H1 (cell line): ENCODE results near the gene RYR3. TPM values are rescaled to one million over a fixed set of nuclear protein-coding genes. Genes with fewer than 3 reads are reported as not detected.

ENCODE experiments used
- EP300 ChIP-seq, 2 experiments: IDR thresholded peaks; 1 replicate in 1 of 2; 2 replicates in 1 of 2; pipeline ENCODE4 v1.6.1; 2011 to 2012; ENCODE audit warnings: low read depth in 2 of 2, low read length in 2 of 2, mild to moderate bottlenecking in 2 of 2, borderline replicate concordance in 1 of 2, inconsistent platforms in 1 of 2, moderate library complexity in 1 of 2
- HDAC2 ChIP-seq, 2 experiments: fragments of 300-600 bp in 1 of 2; sonication (generic) in 1 of 2; IDR thresholded peaks; 2 replicates each; pipeline ENCODE4 v1.6.1; 2011 to 2012; ENCODE audit warnings: low read depth in 2 of 2, low read length in 2 of 2, mild to moderate bottlenecking in 2 of 2, moderate library complexity in 2 of 2, borderline replicate concordance in 1 of 2, inconsistent platforms in 1 of 2
- KDM1A ChIP-seq: fragments of 200-600, 300-600 bp; sonication (generic); IDR thresholded peaks from 2 replicates; pipeline ENCODE4 v1.7.1; 2016; ENCODE audit warnings: mild to moderate bottlenecking, low read length, borderline replicate concordance
- KDM4A ChIP-seq: IDR thresholded peaks from one replicate; pipeline ENCODE4 v1.7.1; 2012; ENCODE audit warnings: low read depth, mild to moderate bottlenecking, moderate library complexity, low read length, inconsistent platforms; ENCODE audit not compliant: severe bottlenecking
- KDM5A ChIP-seq: fragments of 200-600 bp; IDR thresholded peaks from 2 replicates; pipeline ENCODE4 v1.7.1; 2012; ENCODE audit warnings: mild to moderate bottlenecking, low read length, inconsistent platforms, mixed read lengths
- POU5F1 ChIP-seq: IDR thresholded peaks from 2 replicates; pipeline ENCODE4 v1.6.1; 2011; ENCODE audit warnings: low read depth, mild to moderate bottlenecking, low read length, moderate library complexity
- RBBP5 ChIP-seq: IDR thresholded peaks from 2 replicates; pipeline ENCODE4 v1.7.1; 2012; ENCODE audit warnings: low read depth, mild to moderate bottlenecking, inconsistent platforms, low read length, moderate library complexity, borderline replicate concordance
- SP4 ChIP-seq: IDR thresholded peaks from 2 replicates; pipeline ENCODE4 v1.6.1; 2012; ENCODE audit warnings: low read length, inconsistent platforms
- polyA plus RNA-seq, 7 experiments: library from polyadenylated mRNA; depleted of rRNA in 3 of 7; stranded (reverse) in 5 of 7; unstranded in 2 of 7; fragments of >200 nt in 5 of 7; fragments of 200-250 nt in 2 of 7; gene quantifications; 1 replicate in 5 of 7; 2 replicates in 1 of 7; 4 replicates in 1 of 7; pipeline versions ENCODE4 v1.2.1 to v1.2.3, GENCODE V29; 2011 to 2013; ENCODE audit warnings: missing spikeins in 2 of 7, mixed read lengths in 2 of 7
- total RNA-seq: library from RNA; stranded (reverse); fragmentation: NEBNext Ultra II Directional; extraction: Animal tissue kit (Norgen Biotek cat#: 25700); gene quantifications from 2 replicates; pipeline ENCODE4 v1.2.1, GENCODE V29; 2021
- TF ChIP-seq, protein P1 (sequence below): fragments of 300-600 bp; sonication (generic); IDR thresholded peaks from 2 replicates; pipeline ENCODE4 v1.7.1; 2012; ENCODE audit warnings: low read length, moderate library complexity, mild to moderate bottlenecking, inconsistent platforms; ENCODE audit not compliant: insufficient replicate concordance
- TF ChIP-seq, protein P2 (sequence below): IDR thresholded peaks from 2 replicates; pipeline ENCODE4 v1.6.1; 2011; ENCODE audit warnings: low read depth, mild to moderate bottlenecking, low read length; ENCODE audit not compliant: insufficient read depth

The RYR3 gene
- total and polyA plus RNA-seq, 2 of the 8 experiments (the other 6 are each of a cell fraction or from before 2014, with no cell fraction given), result 0.33 to 3.4 TPM

DNA sequence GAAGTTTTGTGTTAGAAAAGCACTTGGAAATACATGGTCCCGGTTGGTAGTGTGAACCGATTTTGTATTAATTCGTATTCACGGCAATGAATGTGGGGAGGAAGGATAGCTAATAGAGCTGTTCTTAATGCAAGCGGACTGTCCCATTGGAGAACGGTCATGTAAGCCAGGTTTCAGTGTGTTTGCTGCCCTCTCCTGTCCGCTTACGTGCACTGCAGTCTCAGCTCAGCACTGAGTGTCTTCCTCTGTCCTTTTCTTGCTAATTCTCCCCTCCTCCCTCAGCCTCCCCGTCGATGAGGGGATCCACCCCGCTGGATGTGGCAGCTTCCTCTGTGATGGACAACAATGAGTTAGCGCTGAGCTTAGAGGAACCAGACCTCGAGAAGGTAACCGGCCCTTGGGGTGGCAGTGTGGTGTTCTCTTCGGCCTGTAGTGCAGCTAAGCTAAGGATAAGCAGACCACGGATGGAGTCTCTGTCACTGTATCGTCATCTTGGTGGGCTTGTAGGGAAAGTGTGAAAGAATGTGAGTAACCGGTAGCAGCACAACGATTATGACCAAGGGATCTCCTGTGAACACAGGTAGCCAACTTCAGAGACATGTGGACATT is 390.0 kb downstream of the RYR3 start (continued):
- TF ChIP-seq SP4 (no peak), EP300 (IDR thresholded peaks at IDR 0.05; ENCODE audit: borderline replicate concordance in 1 of 2, low read depth in 2 of 2, low read length in 2 of 2) (no peak), KDM4A (no peak), KDM5A (no peak), KDM1A (no peak), POU5F1 (no peak), RBBP5 (no peak), HDAC2 (IDR thresholded peaks at IDR 0.05; ENCODE audit: borderline replicate concordance in 1 of 2, low read depth in 2 of 2, low read length in 2 of 2) (no peak)
- TF ChIP-seq, protein P1, sequence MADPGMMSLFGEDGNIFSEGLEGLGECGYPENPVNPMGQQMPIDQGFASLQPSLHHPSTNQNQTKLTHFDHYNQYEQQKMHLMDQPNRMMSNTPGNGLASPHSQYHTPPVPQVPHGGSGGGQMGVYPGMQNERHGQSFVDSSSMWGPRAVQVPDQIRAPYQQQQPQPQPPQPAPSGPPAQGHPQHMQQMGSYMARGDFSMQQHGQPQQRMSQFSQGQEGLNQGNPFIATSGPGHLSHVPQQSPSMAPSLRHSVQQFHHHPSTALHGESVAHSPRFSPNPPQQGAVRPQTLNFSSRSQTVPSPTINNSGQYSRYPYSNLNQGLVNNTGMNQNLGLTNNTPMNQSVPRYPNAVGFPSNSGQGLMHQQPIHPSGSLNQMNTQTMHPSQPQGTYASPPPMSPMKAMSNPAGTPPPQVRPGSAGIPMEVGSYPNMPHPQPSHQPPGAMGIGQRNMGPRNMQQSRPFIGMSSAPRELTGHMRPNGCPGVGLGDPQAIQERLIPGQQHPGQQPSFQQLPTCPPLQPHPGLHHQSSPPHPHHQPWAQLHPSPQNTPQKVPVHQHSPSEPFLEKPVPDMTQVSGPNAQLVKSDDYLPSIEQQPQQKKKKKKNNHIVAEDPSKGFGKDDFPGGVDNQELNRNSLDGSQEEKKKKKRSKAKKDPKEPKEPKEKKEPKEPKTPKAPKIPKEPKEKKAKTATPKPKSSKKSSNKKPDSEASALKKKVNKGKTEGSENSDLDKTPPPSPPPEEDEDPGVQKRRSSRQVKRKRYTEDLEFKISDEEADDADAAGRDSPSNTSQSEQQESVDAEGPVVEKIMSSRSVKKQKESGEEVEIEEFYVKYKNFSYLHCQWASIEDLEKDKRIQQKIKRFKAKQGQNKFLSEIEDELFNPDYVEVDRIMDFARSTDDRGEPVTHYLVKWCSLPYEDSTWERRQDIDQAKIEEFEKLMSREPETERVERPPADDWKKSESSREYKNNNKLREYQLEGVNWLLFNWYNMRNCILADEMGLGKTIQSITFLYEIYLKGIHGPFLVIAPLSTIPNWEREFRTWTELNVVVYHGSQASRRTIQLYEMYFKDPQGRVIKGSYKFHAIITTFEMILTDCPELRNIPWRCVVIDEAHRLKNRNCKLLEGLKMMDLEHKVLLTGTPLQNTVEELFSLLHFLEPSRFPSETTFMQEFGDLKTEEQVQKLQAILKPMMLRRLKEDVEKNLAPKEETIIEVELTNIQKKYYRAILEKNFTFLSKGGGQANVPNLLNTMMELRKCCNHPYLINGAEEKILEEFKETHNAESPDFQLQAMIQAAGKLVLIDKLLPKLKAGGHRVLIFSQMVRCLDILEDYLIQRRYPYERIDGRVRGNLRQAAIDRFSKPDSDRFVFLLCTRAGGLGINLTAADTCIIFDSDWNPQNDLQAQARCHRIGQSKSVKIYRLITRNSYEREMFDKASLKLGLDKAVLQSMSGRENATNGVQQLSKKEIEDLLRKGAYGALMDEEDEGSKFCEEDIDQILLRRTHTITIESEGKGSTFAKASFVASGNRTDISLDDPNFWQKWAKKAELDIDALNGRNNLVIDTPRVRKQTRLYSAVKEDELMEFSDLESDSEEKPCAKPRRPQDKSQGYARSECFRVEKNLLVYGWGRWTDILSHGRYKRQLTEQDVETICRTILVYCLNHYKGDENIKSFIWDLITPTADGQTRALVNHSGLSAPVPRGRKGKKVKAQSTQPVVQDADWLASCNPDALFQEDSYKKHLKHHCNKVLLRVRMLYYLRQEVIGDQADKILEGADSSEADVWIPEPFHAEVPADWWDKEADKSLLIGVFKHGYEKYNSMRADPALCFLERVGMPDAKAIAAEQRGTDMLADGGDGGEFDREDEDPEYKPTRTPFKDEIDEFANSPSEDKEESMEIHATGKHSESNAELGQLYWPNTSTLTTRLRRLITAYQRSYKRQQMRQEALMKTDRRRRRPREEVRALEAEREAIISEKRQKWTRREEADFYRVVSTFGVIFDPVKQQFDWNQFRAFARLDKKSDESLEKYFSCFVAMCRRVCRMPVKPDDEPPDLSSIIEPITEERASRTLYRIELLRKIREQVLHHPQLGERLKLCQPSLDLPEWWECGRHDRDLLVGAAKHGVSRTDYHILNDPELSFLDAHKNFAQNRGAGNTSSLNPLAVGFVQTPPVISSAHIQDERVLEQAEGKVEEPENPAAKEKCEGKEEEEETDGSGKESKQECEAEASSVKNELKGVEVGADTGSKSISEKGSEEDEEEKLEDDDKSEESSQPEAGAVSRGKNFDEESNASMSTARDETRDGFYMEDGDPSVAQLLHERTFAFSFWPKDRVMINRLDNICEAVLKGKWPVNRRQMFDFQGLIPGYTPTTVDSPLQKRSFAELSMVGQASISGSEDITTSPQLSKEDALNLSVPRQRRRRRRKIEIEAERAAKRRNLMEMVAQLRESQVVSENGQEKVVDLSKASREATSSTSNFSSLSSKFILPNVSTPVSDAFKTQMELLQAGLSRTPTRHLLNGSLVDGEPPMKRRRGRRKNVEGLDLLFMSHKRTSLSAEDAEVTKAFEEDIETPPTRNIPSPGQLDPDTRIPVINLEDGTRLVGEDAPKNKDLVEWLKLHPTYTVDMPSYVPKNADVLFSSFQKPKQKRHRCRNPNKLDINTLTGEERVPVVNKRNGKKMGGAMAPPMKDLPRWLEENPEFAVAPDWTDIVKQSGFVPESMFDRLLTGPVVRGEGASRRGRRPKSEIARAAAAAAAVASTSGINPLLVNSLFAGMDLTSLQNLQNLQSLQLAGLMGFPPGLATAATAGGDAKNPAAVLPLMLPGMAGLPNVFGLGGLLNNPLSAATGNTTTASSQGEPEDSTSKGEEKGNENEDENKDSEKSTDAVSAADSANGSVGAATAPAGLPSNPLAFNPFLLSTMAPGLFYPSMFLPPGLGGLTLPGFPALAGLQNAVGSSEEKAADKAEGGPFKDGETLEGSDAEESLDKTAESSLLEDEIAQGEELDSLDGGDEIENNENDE, result no peak
- TF ChIP-seq, protein P2, sequence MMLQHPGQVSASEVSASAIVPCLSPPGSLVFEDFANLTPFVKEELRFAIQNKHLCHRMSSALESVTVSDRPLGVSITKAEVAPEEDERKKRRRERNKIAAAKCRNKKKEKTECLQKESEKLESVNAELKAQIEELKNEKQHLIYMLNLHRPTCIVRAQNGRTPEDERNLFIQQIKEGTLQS, result no peak
